Psoas muscle (tissue), 8 donors: ENCODE results near the gene ZDHHC3. TPM values are rescaled to one million over a fixed set of nuclear protein-coding genes. Genes with fewer than 3 reads are reported as not detected.

Experiments used
- ATAC-seq, 4 donors: fragments of 200-7000 bp; cut with Tn5 transposase; one replicate each; pipeline ENCODE4 v1.9.1; 2020; ENCODE audit warnings: moderate library complexity in 3 of 4, mild to moderate bottlenecking in 2 of 4
- DNase-seq, 2 donors: peaks; one replicate each; pipeline ENCODE4 v3.0.0-alpha.2; 2020
- H3K27ac ChIP-seq: fragments of 200-600 bp; one replicate; pipeline ENCODE4 v1.8.0; 2022
- H3K27me3 ChIP-seq, 3 donors: fragments of 200-600 bp in 1 of 3; one replicate each; pipeline versions ENCODE4 v1.6.1 to v1.8.0; 2013 to 2022; ENCODE audit warnings: low read length in 2 of 3, mild to moderate bottlenecking in 2 of 3, moderate library complexity in 1 of 3; ENCODE audit not compliant: insufficient read depth in 3 of 3
- H3K36me3 ChIP-seq, 2 donors: fragments of 200-600 bp in 1 of 2; one replicate each; pipeline versions ENCODE4 v1.6.1 to v1.8.0; 2013 to 2022; ENCODE audit warnings: low read depth in 1 of 2, mild to moderate bottlenecking in 1 of 2, moderate library complexity in 1 of 2; ENCODE audit not compliant: insufficient read depth in 1 of 2
- H3K4me1 ChIP-seq: fragments of 200-600 bp; one replicate; pipeline ENCODE4 v1.8.0; 2022
- H3K4me3 ChIP-seq: fragments of 200-600 bp; one replicate; pipeline ENCODE4 v1.8.0; 2022; ENCODE audit warnings: mild to moderate bottlenecking
- H3K9me3 ChIP-seq: fragments of 200-600 bp; one replicate; pipeline ENCODE4 v1.8.0; 2022
- CTCF ChIP-seq: fragments of 200-600 bp; IDR thresholded peaks from one replicate; pipeline ENCODE4 v1.8.0; 2022; ENCODE audit warnings: antibody characterized with exemption
- WGBS, 3 donors: extraction: QIAGEN DNeasy Blood & Tissue Kit; methylation state at CpG; one replicate each; pipeline versions ENCODE4 v1.1.6 to v1.1.7; 2013; 5-methylcytosine and 5-hydroxymethylcytosine counted together
- intact Hi-C, 2 donors: fragments of 100-400 bp; cut with DNase I; formaldehyde crosslinking; loops; one replicate each; pipeline versions ENCODE4 v1.11.0 to v1.14.2; 2022
- polyA plus RNA-seq, 3 donors: library from polyadenylated mRNA; stranded (reverse); fragments of 200-250 nt; gene quantifications; one replicate each; pipeline ENCODE4 v1.2.3, GENCODE V29; 2013
- total RNA-seq, 4 donors: library from RNA; stranded (reverse); fragmentation: NEBNext Ultra II Directional in 2 of 4; extraction: Animal tissue kit (Norgen Biotek cat#: 25700) in 2 of 4; gene quantifications; one replicate each; pipeline versions ENCODE4 v1.2.1 to v1.2.4, GENCODE V29; 2021 to 2023
- donor health status: healthy with polysubstance abuse.
- donor health status: DM: no; HTN: no; CAD: no; lungs with moderate emphysema.
- donor health status: Bipolar disorder and iron deficiency.
- donor health status: healthy.
- donor health status: DM: yes; HTN: yes; CAD: no.
- donor health status: DM: no; HTN: no; CAD: no.
- donor health status: DM: no; HTN: no; CAD: no.
- donor health status: DM: yes; HTN: yes; CAD: no.

The ZDHHC3 gene
- total and polyA plus RNA-seq, 7 donors = 22.2 to 58.3 (median 40.8) TPM

- 91 to 92% (median 91%) methylated on average over 6 of the region's 6 CpGs for WGBS, 3 donors
- no peaks in the 10 kb centered on the region for H3K9me3 ChIP-seq
- intact Hi-C loops = no loop called here
- no peak for DNase-seq
- peaks cover 0 to 14% of the 10 kb centered on the region in 2 donors for H3K36me3 ChIP-seq
- H3K27ac ChIP-seq = no peak overlapping the region
- TF ChIP-seq CTCF = no peak
- no peak overlapping the region for H3K4me3 ChIP-seq
- peaks cover 3% of the 10 kb centered on the region for H3K4me1 ChIP-seq
- H3K27me3 ChIP-seq = no peaks in the 10 kb centered on the region
- no peak for ATAC-seq
These were observed 13.2 kb downstream of the ZDHHC3 start for GRCh38 chr3:44962621-44963393.

- intact Hi-C loops = no loop called here
- no peak for TF ChIP-seq CTCF
- no peaks in the 10 kb centered on the region for H3K9me3 ChIP-seq
- H3K4me3 ChIP-seq = no peak overlapping the region
- DNase-seq = no peak
- H3K27me3 ChIP-seq = no peaks in the 10 kb centered on the region
- no peak for ATAC-seq
- H3K36me3 ChIP-seq = peaks cover 0 to 21% of the 10 kb centered on the region in 2 donors
- 84 to 92% (median 92%) methylated on average over 3 of the region's 3 CpGs for WGBS, 3 donors
- peaks cover 3% of the 10 kb centered on the region for H3K4me1 ChIP-seq
- H3K27ac ChIP-seq = no peak overlapping the region
These were observed 14.1 kb downstream of the ZDHHC3 start for GRCh38 chr3:44961888-44962287.

- H3K27ac ChIP-seq = no peak overlapping the region
- intact Hi-C loops = no loop called here
- TF ChIP-seq CTCF = no peak
- WGBS, 3 donors = 90 to 97% (median 96%) methylated on average over 3 of the region's 3 CpGs
- peaks cover 3% of the 10 kb centered on the region for H3K4me1 ChIP-seq
- ATAC-seq = no peak
- no peak for DNase-seq
- no peaks in the 10 kb centered on the region for H3K9me3 ChIP-seq
- no peaks in the 10 kb centered on the region for H3K27me3 ChIP-seq
- peaks cover 0 to 21% of the 10 kb centered on the region in 2 donors for H3K36me3 ChIP-seq
- no peak overlapping the region for H3K4me3 ChIP-seq
These were observed 15.5 kb downstream of the ZDHHC3 start for GRCh38 chr3:44960387-44961026.

- WGBS, 3 donors = 88 to 90% (median 89%) methylated on average over 7 of the region's 7 CpGs
These were observed 17.6 kb downstream of the ZDHHC3 start for GRCh38 chr3:44958386-44958785.

More at GRCh38 chr3:44958386-44958785, 17.6 kb downstream of the ZDHHC3 start:
- no peak for TF ChIP-seq CTCF
- DNase-seq (no peak), ATAC-seq (no peak)
- intact Hi-C loops = no loop called here
- Histone ChIP-seq H3K9me3 (no peaks in the 10 kb centered on the region), H3K4me3 (no peak overlapping the region), H3K27me3 (no peaks in the 10 kb centered on the region), H3K4me1 (peaks cover 3% of the 10 kb centered on the region), H3K36me3 (peaks cover 0 to 27% of the 10 kb centered on the region in 2 donors), H3K27ac (no peak overlapping the region)
